Skeletal muscle tissue (tissue), 4 donors: ENCODE results near the gene TEX11. TPM values are rescaled to one million over a fixed set of nuclear protein-coding genes. Genes with fewer than 3 reads are reported as not detected.
"Not testable (repeated sequence)": the region's sequence is repeated elsewhere in the genome, so short reads cannot be mapped to it uniquely, and the experiment has no call there.

Experiments
- H3K27ac ChIP-seq: one replicate; pipeline ENCODE4 v1.7.0; 2013; ENCODE audit warnings: mild to moderate bottlenecking, low read depth, low read length, inconsistent platforms
- H3K27me3 ChIP-seq, 3 donors: one replicate each; pipeline ENCODE4 v1.7.0; 2013; ENCODE audit warnings: low read length in 3 of 3; ENCODE audit not compliant: control insufficient read depth in 3 of 3, insufficient read depth in 3 of 3
- H3K36me3 ChIP-seq, 3 donors: one replicate each; pipeline ENCODE4 v1.7.0; 2013; ENCODE audit warnings: low read length in 3 of 3; ENCODE audit not compliant: control insufficient read depth in 3 of 3, insufficient read depth in 3 of 3
- H3K4me1 ChIP-seq, 3 donors: one replicate each; pipeline ENCODE4 v1.7.0; 2013; ENCODE audit warnings: low read length in 3 of 3, mild to moderate bottlenecking in 3 of 3; ENCODE audit not compliant: control insufficient read depth in 3 of 3, insufficient read depth in 3 of 3
- H3K4me3 ChIP-seq, 3 donors: one replicate each; pipeline ENCODE4 v1.7.0; 2013; ENCODE audit warnings: low read length in 3 of 3
- H3K9ac ChIP-seq, 3 donors: one replicate each; pipeline ENCODE4 v1.7.0; 2013; ENCODE audit warnings: low read length in 3 of 3, mild to moderate bottlenecking in 3 of 3, moderate library complexity in 2 of 3, low read depth in 1 of 3
- H3K9me3 ChIP-seq, 3 donors: one replicate each; pipeline ENCODE4 v1.7.0; 2013; ENCODE audit warnings: low read length in 3 of 3; ENCODE audit not compliant: control insufficient read depth in 3 of 3
- total RNA-seq: library from RNA; depleted of rRNA; stranded (reverse); fragments of >200 nt; gene quantifications from one replicate; pipeline ENCODE4 v1.2.3, GENCODE V29; 2014
- donor health status: Osteomylitis.

Gene TEX11
- total RNA-seq, 1 donor from 2014 or later, result not detected

DNA sequence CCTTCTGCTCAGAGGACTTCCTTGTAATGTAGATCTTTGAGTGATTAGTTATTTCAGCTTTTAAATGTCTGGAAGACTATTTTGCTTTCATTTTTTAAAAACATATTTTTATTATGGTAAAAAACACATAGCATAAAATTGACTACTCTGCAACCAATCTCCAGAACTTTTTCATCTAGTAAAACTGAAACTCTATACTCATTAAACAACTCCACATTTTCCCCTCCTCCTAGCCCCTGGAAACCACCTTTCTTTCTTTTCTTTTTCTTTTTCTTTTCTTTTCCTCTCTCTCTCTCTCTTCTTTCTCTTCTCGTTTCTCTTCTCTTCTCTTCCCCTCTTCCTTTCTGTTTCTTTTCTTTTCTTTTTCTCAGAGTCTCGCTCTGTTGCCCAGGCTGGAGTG, 233.2 kb downstream of the TEX11 start:
- Histone ChIP-seq H3K4me1 (no peaks in the 10 kb centered on the region), H3K27me3 (no peaks in the 10 kb centered on the region)

DNA sequence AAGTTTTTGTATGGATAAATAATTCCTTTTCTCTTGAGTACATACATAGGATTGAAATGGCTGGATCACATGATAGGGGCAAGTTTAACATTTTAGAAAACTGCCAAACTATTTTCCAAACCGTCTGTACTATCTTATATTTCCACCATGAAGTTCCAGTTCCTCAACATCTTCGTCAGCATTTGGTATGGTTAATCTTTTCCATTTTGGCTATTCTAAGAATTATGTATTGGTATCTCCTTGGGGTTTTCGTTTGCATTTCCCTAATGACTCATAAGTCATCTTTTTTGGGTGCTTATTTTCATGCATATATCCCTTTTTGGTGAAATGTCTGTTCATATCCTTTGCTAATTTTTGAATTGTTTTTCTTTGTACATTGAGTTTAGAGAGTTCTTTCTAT, 236.2 kb downstream of the TEX11 start:
- Histone ChIP-seq H3K9ac (no peak overlapping the region), H3K36me3 (no peaks in the 10 kb centered on the region), H3K9me3 (no peaks in the 10 kb centered on the region), H3K27me3 (peaks cover 0 to 2% (median 0%) of the 10 kb centered on the region in 3 donors), H3K27ac (no peak overlapping the region), H3K4me3 (no peak overlapping the region), H3K4me1 (no peaks in the 10 kb centered on the region)

More for the DNA sequence above, 233.2 kb downstream of the TEX11 start:
- H3K9ac ChIP-seq, result no peak overlapping the region
- H3K4me3 ChIP-seq, result no peak overlapping the region
- H3K9me3 ChIP-seq, result no peaks in the 10 kb centered on the region
- no peak overlapping the region for H3K27ac ChIP-seq
- H3K36me3 ChIP-seq, result no peaks in the 10 kb centered on the region

DNA sequence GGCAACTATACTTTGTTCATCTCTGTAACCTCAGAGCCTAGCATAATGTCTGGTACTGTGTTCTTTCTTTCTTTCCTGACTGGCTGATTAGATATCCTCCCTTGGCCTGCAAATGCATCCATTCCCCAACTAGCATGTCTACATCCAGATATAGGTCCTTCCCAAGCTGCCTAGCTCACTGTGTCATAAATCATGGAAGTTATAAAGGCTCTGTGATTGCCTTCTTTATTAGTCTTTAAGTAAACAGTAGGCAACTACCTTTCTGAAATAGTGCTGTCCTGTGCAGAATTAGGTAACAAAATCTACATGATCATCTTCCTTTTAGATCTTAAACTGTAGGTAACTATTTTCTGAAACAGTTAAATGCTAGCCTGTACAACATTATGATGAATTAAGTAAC, 239.4 kb downstream of the TEX11 start:
- Histone ChIP-seq H3K36me3 (no peaks in the 10 kb centered on the region), H3K27me3 (peaks cover 0 to 2% (median 0%) of the 10 kb centered on the region in 3 donors), H3K4me1 (no peaks in the 10 kb centered on the region), H3K4me3 (no peak overlapping the region), H3K27ac (no peak overlapping the region), H3K9ac (no peak overlapping the region), H3K9me3 (no peaks in the 10 kb centered on the region)

DNA sequence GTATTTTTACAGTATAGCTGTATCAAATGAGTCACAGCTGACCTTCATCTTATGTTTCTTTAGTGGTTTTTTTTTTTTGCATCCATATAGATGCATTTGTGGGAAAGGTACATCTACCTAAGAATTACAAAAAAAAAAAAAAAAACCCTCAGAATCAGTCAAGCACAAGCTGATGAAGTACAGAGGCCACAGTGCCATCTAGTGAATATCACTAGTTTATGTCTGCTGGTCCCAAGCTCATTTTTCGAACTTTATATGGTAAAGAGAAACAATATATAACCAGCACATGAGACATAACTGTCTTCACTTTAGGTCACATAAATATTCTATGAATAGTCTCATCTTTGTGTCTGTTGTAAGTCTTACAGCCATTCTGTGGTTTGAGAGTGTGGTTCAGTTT, 243.8 kb downstream of the TEX11 start:
- Histone ChIP-seq H3K4me1 (no peaks in the 10 kb centered on the region), H3K4me3 (no peak overlapping the region), H3K27me3 (peaks cover 0 to 2% (median 0%) of the 10 kb centered on the region in 3 donors), H3K9me3 (no peaks in the 10 kb centered on the region), H3K36me3 (no peaks in the 10 kb centered on the region), H3K9ac (no peak overlapping the region), H3K27ac (no peak overlapping the region)

DNA sequence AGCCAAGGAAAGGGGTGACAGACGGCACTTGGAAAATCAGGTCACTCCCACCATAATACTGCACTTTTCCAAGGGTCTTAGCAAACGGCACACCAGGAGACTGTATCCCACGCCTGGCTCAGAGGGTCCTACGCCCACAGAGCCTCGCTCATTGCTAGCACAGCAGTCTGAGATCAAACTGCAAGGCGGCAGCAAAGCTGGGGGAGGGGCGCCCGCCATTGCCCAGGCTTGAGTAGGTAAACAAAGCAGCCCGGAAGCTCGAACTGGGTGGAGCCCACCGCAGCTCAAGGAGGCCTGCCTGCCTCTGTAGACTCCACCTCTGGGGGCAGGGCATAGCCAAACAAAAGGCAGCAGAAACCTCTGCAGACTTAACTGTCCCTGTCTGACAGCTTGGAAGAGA, 247.4 kb downstream of the TEX11 start:
- not testable (repeated sequence) for H3K4me3 ChIP-seq, H3K27ac ChIP-seq, H3K9me3 ChIP-seq, H3K4me1 ChIP-seq, H3K36me3 ChIP-seq, H3K27me3 ChIP-seq, H3K9ac ChIP-seq

DNA sequence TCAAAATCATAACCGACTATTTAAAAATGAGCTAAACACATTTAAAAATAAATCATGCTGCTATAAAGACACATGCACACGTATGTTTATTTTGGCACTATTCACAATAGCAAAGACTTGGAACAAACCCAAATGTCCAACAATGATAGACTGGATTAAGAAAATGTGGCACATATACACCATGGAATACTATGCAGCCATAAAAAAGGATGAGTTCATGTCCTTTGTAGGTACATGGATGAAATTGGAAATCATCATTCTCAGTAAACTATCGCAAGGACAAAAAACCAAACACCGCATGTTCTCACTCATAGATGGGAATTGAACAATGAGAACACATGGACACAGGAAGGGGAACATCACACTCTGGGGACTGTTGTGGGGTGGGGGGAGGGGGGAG, 251.0 kb downstream of the TEX11 start:
- not testable (repeated sequence) for H3K27ac ChIP-seq

DNA sequence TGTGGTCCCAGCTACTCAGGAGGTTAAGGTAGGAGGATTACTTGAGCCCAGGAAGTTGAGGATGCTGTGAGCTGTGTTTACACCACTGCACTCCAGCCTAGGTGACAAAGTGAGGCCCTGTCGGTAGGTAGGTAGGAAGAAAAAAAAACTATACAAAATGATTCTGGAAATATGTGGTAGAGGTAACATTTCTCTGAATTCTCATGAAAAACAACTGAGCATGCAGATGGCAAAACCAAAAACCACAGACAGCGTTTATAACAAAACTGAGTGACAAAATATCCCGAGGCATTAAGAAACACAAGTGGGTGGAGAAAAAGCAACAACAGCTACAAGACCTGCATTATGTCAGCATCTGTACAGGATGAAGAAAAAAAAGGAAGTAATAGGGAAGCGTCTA, 252.2 kb downstream of the TEX11 start:
- Histone ChIP-seq H3K27me3 (no peaks in the 10 kb centered on the region), H3K9me3 (no peaks in the 10 kb centered on the region), H3K36me3 (no peaks in the 10 kb centered on the region), H3K4me1 (no peaks in the 10 kb centered on the region), H3K4me3 (no peak overlapping the region), H3K27ac (no peak overlapping the region), H3K9ac (no peak overlapping the region)

More for the DNA sequence above, 251.0 kb downstream of the TEX11 start:
- not testable (repeated sequence) for H3K9ac ChIP-seq, H3K36me3 ChIP-seq, H3K9me3 ChIP-seq, H3K4me3 ChIP-seq, H3K27me3 ChIP-seq, H3K4me1 ChIP-seq

DNA sequence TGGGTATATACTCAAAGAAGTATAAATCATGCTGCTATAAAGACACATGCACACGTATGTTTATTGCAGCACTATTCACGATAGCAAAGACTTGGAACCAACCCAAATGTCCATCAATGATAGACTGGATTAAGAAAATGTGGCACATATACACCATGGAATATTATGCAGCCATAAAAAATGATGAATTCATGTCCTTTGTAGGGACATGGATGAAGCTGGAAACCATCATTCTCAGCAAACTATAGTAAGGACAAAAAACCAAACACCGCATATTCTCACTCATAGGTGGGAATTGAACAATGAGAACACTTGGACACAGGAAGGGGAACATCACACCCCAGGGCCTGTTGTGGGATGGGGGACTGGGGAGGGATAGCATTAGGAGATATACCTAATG, 260.6 kb downstream of the TEX11 start:
- H3K27ac ChIP-seq, H3K27me3 ChIP-seq, H3K4me3 ChIP-seq, H3K9me3 ChIP-seq, H3K36me3 ChIP-seq, H3K9ac ChIP-seq, H3K4me1 ChIP-seq: not testable (repeated sequence)

DNA sequence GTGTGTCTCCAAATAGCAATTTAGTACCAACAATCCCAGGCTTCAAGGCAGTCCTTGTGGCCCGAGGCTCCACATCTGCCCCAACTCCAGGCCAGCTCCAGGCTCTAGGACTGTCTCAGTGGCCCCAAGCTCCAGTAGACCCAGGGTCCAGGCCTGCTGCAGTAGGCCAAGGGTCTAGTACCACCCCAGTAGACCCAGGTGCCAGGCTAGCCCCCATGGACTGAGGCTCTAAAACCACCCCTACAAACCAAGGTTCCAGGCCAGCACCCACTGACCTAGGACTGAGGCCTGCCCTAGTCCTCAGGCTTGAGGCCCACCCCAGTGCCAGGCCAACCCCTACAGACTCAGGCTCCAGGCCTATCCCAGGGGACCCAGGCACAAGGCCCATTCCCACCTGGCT, 272.3 kb downstream of the TEX11 start:
- Histone ChIP-seq H3K27me3 (no peaks in the 10 kb centered on the region), H3K9ac (no peak overlapping the region), H3K4me3 (no peak overlapping the region), H3K4me1 (no peaks in the 10 kb centered on the region), H3K9me3 (no peaks in the 10 kb centered on the region), H3K36me3 (no peaks in the 10 kb centered on the region), H3K27ac (no peak overlapping the region)

DNA sequence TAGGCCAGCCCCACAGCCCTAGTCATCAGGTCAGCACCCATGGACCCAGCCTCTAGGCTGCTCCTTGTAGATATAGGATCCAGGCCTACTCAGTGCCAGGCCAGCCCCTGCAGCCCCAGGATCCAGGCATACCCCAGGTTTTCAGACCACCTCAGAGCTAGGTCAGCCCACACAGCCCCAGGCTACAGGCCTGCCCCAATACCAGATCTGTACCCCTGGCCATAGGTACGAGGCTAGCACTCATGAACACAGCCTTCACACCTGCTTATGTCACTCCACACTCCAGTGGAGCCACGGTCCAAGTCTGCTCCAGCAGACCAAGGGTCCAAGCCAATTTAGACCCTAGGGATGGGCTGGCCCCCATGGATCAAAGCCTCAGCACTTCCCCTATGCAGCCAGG, 272.8 kb downstream of the TEX11 start:
- H3K27ac ChIP-seq, result no peak overlapping the region
- H3K9me3 ChIP-seq, result no peaks in the 10 kb centered on the region
- H3K4me3 ChIP-seq, result no peak overlapping the region
- H3K27me3 ChIP-seq, result no peaks in the 10 kb centered on the region
- H3K9ac ChIP-seq, result no peak overlapping the region
- no peaks in the 10 kb centered on the region for H3K36me3 ChIP-seq
- no peaks in the 10 kb centered on the region for H3K4me1 ChIP-seq

DNA sequence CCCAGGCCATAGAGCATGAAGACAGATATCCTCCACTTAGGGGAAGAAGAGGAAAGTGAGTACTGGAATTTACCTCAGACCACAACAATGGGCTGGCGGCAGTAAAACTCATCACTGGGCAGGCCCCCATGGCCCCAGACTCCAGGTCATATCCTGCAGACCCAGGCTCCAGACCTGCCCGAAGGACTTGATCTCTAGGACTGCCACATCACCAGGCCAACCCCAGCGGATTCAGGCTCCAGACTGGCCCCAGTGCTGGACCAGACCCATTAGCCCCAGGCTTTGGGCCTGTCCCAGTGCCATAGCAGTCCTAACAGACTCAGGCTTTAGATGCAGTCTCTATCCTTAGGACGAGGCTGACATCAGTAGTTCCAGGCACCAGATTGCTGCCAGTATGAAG, 273.3 kb downstream of the TEX11 start:
- Histone ChIP-seq H3K9ac (no peak overlapping the region), H3K27me3 (no peaks in the 10 kb centered on the region), H3K4me1 (no peaks in the 10 kb centered on the region), H3K36me3 (no peaks in the 10 kb centered on the region), H3K9me3 (no peaks in the 10 kb centered on the region), H3K27ac (no peak overlapping the region), H3K4me3 (no peak overlapping the region)
